Smooth muscle cell (in vitro differentiated cells): ENCODE results near the gene PHB1. TPM values are rescaled to one million over a fixed set of nuclear protein-coding genes. Genes with fewer than 3 reads are reported as not detected.

Experiments
- DNase-seq: peaks from one replicate; lab custom pipeline; 2025; ENCODE audit not compliant: unreplicated experiment; lab: John Stamatoyannopoulos, UW
- H2AFZ ChIP-seq: fragments of 200-600 bp; sonication (generic); 2 replicates; pipeline ENCODE4 v1.6.0; 2016; ENCODE audit warnings: antibody characterized with exemption, low read depth, mild to moderate bottlenecking
- H3F3A ChIP-seq: fragments of 200-600 bp; sonication (generic); 2 replicates; pipeline ENCODE4 v1.6.0; 2017; ENCODE audit warnings: antibody characterized with exemption, low read depth
- H3K27ac ChIP-seq: fragments of 200-600 bp; sonication (generic); 2 replicates; pipeline ENCODE4 v1.5.1; 2016; ENCODE audit warnings: low read depth, mild to moderate bottlenecking
- H3K27me3 ChIP-seq: fragments of 200-600 bp; sonication (generic); 2 replicates; pipeline ENCODE4 v1.6.1; 2016; ENCODE audit warnings: low read depth, mild to moderate bottlenecking
- H3K36me3 ChIP-seq: fragments of 200-600 bp; sonication (generic); 2 replicates; pipeline ENCODE4 v1.5.1; 2016; ENCODE audit warnings: low read depth
- H3K4me1 ChIP-seq: fragments of 200-600 bp; sonication (generic); 2 replicates; pipeline ENCODE4 v1.5.1; 2016; ENCODE audit warnings: low read depth
- H3K4me2 ChIP-seq: fragments of 200-600 bp; sonication (generic); 2 replicates; pipeline ENCODE4 v1.6.0; 2016; ENCODE audit warnings: mild to moderate bottlenecking
- H3K4me3 ChIP-seq: fragments of 200-600 bp; sonication (generic); 2 replicates; pipeline ENCODE4 v1.5.1; 2016; ENCODE audit warnings: mild to moderate bottlenecking
- H3K79me2 ChIP-seq: fragments of 200-600 bp; sonication (generic); 2 replicates; pipeline ENCODE4 v1.6.0; 2016; ENCODE audit warnings: low read depth, mild to moderate bottlenecking
- H3K9ac ChIP-seq: fragments of 200-600 bp; sonication (generic); 2 replicates; pipeline ENCODE4 v1.6.0; 2016; ENCODE audit warnings: low read depth
- H3K9me3 ChIP-seq: fragments of 200-600 bp; sonication (generic); replicated peaks from 2 replicates; pipeline ENCODE4 v1.5.1; 2016; ENCODE audit warnings: low read depth
- H4K20me1 ChIP-seq: fragments of 200-600 bp; sonication (generic); 2 replicates; pipeline ENCODE4 v1.6.0; 2016; ENCODE audit warnings: low read depth
- CTCF ChIP-seq: fragments of 200-600 bp; sonication (generic); IDR thresholded peaks from 2 replicates; pipeline ENCODE4 v1.5.1; 2017; ENCODE audit warnings: borderline replicate concordance, mild to moderate bottlenecking, antibody characterized with exemption; ENCODE audit not compliant: insufficient read depth, poor library complexity, severe bottlenecking
- WGBS: methylation state at CpG from one replicate; pipeline ENCODE4 v1.1.7; 2016; ENCODE audit warnings: low lambda C conversion rate; 5-methylcytosine and 5-hydroxymethylcytosine counted together
- polyA plus RNA-seq: library from polyadenylated mRNA; unstranded; fragments of >200 nt; fragmentation: Nextera tagmentation; extraction: Ambion mirVana; gene quantifications from 2 replicates; pipeline ENCODE4 v1.2.1, GENCODE V29; 2016
- total RNA-seq: library from RNA; depleted of rRNA; stranded (reverse); fragments of >200 nt; gene quantifications from 2 replicates; pipeline ENCODE4 v1.2.3, GENCODE V29; 2014

PHB1 gene
- total and polyA plus RNA-seq, 2 experiments from 2014 or later, result 90.1 to 184 TPM

- no peak for DNase-seq
- H2AFZ ChIP-seq, result no peak overlapping the region
- peaks cover 62% of the 10 kb centered on the region for H4K20me1 ChIP-seq
- peak overlapping the region; percentile 99 for H3K4me3 ChIP-seq
- peak overlapping the region; percentile 91 for H3K9ac ChIP-seq
- peaks cover 30% of the 10 kb centered on the region for H3K4me1 ChIP-seq
- no peaks in the 10 kb centered on the region for H3K9me3 ChIP-seq
- TF ChIP-seq CTCF, result no peak
- peak overlapping the region; percentile 90 for H3K27ac ChIP-seq
- H3F3A ChIP-seq, result no peaks in the 10 kb centered on the region
- H3K36me3 ChIP-seq, result no peaks in the 10 kb centered on the region
- H3K27me3 ChIP-seq, result no peaks in the 10 kb centered on the region
- H3K4me2 ChIP-seq, result peak overlapping the region; percentile 99
- H3K79me2 ChIP-seq, result peaks cover 63% of the 10 kb centered on the region
- 49% methylated on average over 8 of the region's 8 CpGs for WGBS
Observed at GRCh38 chr17:49359990-49360795, 54.5 kb downstream of the PHB1 start.

GRCh38 chr17:49358641-49359247 is 55.9 kb downstream of the PHB1 start:
- Histone ChIP-seq H3K9ac (no peak overlapping the region), H3K4me3 (peak overlapping the region; percentile 99), H4K20me1 (peaks cover 77% of the 10 kb centered on the region), H3K27me3 (no peaks in the 10 kb centered on the region), H3K36me3 (no peaks in the 10 kb centered on the region), H3K4me1 (peaks cover 30% of the 10 kb centered on the region), H3K4me2 (peak overlapping the region; percentile 99), H3K27ac (no peak overlapping the region), H3F3A (no peaks in the 10 kb centered on the region), H2AFZ (no peak overlapping the region), H3K9me3 (no peaks in the 10 kb centered on the region), H3K79me2 (peaks cover 77% of the 10 kb centered on the region)
- DNase-seq, result no peak
- TF ChIP-seq CTCF, result no peak
- WGBS, result 60% methylated on average over 4 of the region's 4 CpGs

- Histone ChIP-seq H3K36me3 (no peaks in the 10 kb centered on the region), H3F3A (no peaks in the 10 kb centered on the region), H3K79me2 (peaks cover 89% of the 10 kb centered on the region), H3K9me3 (no peaks in the 10 kb centered on the region), H4K20me1 (peaks cover 89% of the 10 kb centered on the region), H2AFZ (no peak overlapping the region), H3K4me1 (peaks cover 24% of the 10 kb centered on the region), H3K9ac (no peak overlapping the region), H3K27me3 (no peaks in the 10 kb centered on the region), H3K4me3 (no peak overlapping the region), H3K4me2 (no peak overlapping the region), H3K27ac (no peak overlapping the region)
- no peak for TF ChIP-seq CTCF
- 77% methylated on average over 3 of the region's 3 CpGs for WGBS
- DNase-seq, result no peak
Observed at GRCh38 chr17:49357516-49357915, 57.2 kb downstream of the PHB1 start.
